Chondrocyte (in vitro differentiated cells): ENCODE data around the gene KATNAL2. TPM values are rescaled to one million over a fixed set of nuclear protein-coding genes. Genes with fewer than 3 reads are reported as not detected.

Experiments used
- DNase-seq: peaks from one replicate; pipeline ENCODE4 v3.0.0; 2021; ENCODE audit warnings: mixed read lengths, low spot score
- H3K27ac Mint-ChIP-seq: one replicate; pipeline ENCODE4 v1.8.0; 2021; ENCODE audit warnings: mild to moderate bottlenecking, moderate library complexity, mixed read lengths; ENCODE audit not compliant: unreplicated experiment
- H3K27me3 Mint-ChIP-seq: 2 replicates; pipeline ENCODE4 v1.8.0; 2021; ENCODE audit warnings: low read depth, mixed read lengths
- H3K36me3 Mint-ChIP-seq: 2 replicates; pipeline ENCODE4 v1.8.0; 2021; ENCODE audit warnings: low read depth, mixed read lengths
- H3K4me1 Mint-ChIP-seq: 2 replicates; pipeline ENCODE4 v1.8.0; 2021; ENCODE audit warnings: low read depth, mild to moderate bottlenecking, mixed read lengths
- H3K4me3 Mint-ChIP-seq: one replicate; pipeline ENCODE4 v1.8.0; 2021; ENCODE audit warnings: mild to moderate bottlenecking, moderate library complexity, mixed read lengths; ENCODE audit not compliant: unreplicated experiment
- H3K9me3 Mint-ChIP-seq: 2 replicates; pipeline ENCODE4 v1.8.0; 2021; ENCODE audit warnings: low read depth, mixed read lengths
- total RNA-seq: library from RNA; stranded (reverse); gene quantifications from 3 replicates; pipeline ENCODE4 v1.2.1, GENCODE V29; 2021
- TF ChIP-seq, protein P1 (sequence below): fragments of 200-600 bp; sonication (generic); IDR thresholded peaks from 2 replicates; pipeline ENCODE4 v1.5.0; 2021; ENCODE audit warnings: antibody characterized with exemption, mild to moderate bottlenecking, moderate library complexity

Gene KATNAL2
- total RNA-seq, 1 donor from 2014 or later = 7.4 TPM

DNA sequence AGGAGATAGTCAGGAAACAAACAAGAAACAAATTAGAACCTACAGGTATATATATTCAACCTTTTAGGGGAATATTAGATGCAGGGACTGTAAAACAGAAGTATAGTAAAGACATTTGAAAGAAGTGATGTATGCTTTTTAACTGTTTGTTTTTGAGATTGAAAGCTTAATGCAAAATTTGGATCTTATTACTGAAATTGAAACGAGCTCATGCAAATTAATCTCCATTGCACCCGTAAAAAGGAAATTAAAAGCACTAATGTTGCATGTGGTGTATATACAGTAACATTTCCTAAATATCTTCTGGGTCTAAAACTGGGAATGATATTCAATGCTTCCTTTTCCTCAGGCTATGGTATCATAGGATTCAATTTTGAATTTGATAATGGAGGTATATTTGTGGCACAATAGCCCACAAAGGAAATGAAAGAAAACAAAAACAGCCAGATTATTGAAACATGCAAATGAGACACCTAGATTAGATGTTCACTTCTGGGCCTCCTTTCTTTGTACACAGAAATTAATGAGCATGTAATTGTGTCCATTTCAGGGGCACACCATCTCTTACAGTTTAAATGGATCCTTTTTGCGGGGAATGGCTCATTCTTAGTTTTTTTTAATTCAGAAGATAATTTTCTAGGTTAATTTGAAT, 119.7 kb downstream of the KATNAL2 start:
- Mint-ChIP-seq H3K9me3 (peaks cover 3% of the 10 kb centered on the region), H3K27ac (no peak overlapping the region), H3K27me3 (no peaks in the 10 kb centered on the region), H3K4me3 (no peak overlapping the region), H3K36me3 (peaks cover 2% of the 10 kb centered on the region), H3K4me1 (no peaks in the 10 kb centered on the region)
- no peak for DNase-seq
- TF ChIP-seq, protein P1, sequence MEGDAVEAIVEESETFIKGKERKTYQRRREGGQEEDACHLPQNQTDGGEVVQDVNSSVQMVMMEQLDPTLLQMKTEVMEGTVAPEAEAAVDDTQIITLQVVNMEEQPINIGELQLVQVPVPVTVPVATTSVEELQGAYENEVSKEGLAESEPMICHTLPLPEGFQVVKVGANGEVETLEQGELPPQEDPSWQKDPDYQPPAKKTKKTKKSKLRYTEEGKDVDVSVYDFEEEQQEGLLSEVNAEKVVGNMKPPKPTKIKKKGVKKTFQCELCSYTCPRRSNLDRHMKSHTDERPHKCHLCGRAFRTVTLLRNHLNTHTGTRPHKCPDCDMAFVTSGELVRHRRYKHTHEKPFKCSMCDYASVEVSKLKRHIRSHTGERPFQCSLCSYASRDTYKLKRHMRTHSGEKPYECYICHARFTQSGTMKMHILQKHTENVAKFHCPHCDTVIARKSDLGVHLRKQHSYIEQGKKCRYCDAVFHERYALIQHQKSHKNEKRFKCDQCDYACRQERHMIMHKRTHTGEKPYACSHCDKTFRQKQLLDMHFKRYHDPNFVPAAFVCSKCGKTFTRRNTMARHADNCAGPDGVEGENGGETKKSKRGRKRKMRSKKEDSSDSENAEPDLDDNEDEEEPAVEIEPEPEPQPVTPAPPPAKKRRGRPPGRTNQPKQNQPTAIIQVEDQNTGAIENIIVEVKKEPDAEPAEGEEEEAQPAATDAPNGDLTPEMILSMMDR = no peak

DNA sequence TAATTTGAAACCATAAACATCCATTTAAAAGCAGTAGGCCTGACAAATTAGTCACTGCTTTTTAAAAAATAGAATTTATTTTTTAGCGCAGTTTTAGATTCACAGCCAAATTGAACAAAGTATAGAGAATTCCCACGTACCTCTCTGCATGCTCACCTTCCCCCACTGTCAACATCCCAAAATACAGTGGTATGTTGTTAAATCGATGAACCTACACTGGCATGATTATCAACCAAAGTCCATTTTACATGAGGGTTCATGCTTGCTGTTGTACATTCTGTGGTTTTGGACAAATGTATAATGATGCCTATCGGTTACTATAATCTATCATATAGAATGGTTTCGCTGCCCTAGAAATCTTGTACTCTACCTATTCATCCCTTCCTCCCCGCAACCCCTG, 123.6 kb downstream of the KATNAL2 start:
- no peak overlapping the region for H3K4me3 Mint-ChIP-seq
- no peak for DNase-seq
- no peaks in the 10 kb centered on the region for H3K4me1 Mint-ChIP-seq
- H3K36me3 Mint-ChIP-seq = peaks cover 2% of the 10 kb centered on the region
- H3K27ac Mint-ChIP-seq = no peak overlapping the region
- peaks cover 3% of the 10 kb centered on the region for H3K9me3 Mint-ChIP-seq
- TF ChIP-seq, protein P1 = no peak
- peaks cover 2% of the 10 kb centered on the region for H3K27me3 Mint-ChIP-seq

DNA sequence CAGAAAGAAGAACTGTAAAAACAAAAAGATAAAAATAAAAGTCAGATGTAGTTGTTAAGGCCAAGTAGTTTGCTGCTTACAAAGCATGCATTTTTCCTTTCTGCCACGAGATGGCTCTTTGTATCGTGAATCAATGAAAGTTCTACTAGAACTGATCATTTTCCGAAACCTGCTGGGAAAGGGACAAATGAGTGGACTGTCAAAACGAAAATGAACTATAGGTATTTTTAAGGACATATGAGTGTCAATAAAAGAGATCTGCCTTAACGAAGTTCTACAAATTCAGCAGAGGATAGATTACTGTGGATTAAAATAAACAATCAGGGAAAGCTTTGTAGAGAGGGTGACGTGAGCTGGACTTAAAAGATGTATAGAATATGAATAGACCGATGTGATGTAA, 133.1 kb downstream of the KATNAL2 start:
- Mint-ChIP-seq H3K36me3 (peaks cover 3% of the 10 kb centered on the region), H3K27ac (no peak overlapping the region), H3K27me3 (peaks cover 3% of the 10 kb centered on the region), H3K4me3 (no peak overlapping the region), H3K9me3 (no peaks in the 10 kb centered on the region), H3K4me1 (peaks cover 3% of the 10 kb centered on the region)
- TF ChIP-seq, protein P1 = peak; percentile 91
- DNase-seq = no peak

DNA sequence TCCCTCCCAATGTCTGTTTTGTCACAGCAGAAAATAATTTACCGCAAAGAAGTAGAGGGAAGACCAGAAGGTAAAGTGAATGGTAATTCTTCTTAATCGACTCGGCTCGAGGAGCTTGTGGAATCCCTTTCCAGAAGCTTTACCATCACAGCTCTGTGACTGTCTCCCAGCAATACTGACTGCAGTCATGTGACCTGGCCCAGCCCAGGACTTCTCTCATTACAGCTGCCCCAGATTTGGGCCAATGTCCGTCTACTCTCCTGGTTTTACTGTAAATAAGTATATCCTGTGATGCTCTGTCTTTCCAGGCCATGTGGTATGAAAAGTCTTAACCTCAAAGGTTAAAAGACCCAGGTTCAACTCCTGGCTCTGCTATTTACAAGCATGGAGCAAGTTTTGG, 137.0 kb downstream of the KATNAL2 start:
- peaks cover 3% of the 10 kb centered on the region for H3K27me3 Mint-ChIP-seq
- H3K4me1 Mint-ChIP-seq = peaks cover 3% of the 10 kb centered on the region
- H3K4me3 Mint-ChIP-seq = no peak overlapping the region
- no peaks in the 10 kb centered on the region for H3K9me3 Mint-ChIP-seq
- no peak overlapping the region for H3K27ac Mint-ChIP-seq
- H3K36me3 Mint-ChIP-seq = peaks cover 4% of the 10 kb centered on the region
- TF ChIP-seq, protein P1 = no peak
- no peak for DNase-seq

DNA sequence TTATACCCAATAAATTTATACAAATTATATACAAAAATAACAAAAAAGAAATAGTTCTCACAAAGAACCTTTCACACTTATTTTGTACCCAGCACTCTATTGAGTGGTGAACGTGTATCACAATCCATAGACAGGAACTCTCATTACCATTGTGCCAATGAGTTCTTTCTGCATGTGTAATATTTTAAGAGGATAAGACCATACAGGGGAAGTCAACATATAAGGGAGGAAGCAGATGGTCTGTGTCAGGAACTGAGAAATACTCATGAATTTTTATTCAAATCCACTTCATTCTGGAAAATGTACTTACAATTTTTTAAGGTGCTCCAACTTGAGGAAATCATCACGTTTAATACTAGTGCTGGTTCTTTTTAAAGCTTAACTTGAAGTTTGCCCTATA, 145.1 kb downstream of the KATNAL2 start:
- TF ChIP-seq, protein P1 = no peak
- H3K4me1 Mint-ChIP-seq = no peaks in the 10 kb centered on the region
- no peak overlapping the region for H3K4me3 Mint-ChIP-seq

More for the DNA sequence above, 145.1 kb downstream of the KATNAL2 start:
- Mint-ChIP-seq H3K36me3 (peaks cover 5% of the 10 kb centered on the region), H3K27me3 (no peaks in the 10 kb centered on the region), H3K27ac (no peak overlapping the region), H3K9me3 (no peaks in the 10 kb centered on the region)
- DNase-seq = no peak
